Tongue (tissue), 2 donors: ENCODE measurements around the gene SLC22A13. TPM values are rescaled to one million over a fixed set of nuclear protein-coding genes. Genes with fewer than 3 reads are reported as not detected.
A peak's percentile ranks its signal among the peaks of the same experiment; 100 is the strongest.
"Not testable (repeated sequence)": the region's sequence is repeated elsewhere in the genome, so short reads cannot be mapped to it uniquely, and the experiment has no call there.

Source experiments
- DNase-seq: peaks from one replicate; pipeline ENCODE4 v3.0.0-alpha.2; 2015
- total RNA-seq: library from RNA; depleted of rRNA; stranded (reverse); fragments of >200 nt; gene quantifications from one replicate; pipeline ENCODE4 v1.2.3, GENCODE V29; 2014

SLC22A13 gene
- total RNA-seq, 1 donor from 2014 or later, result 0.51 TPM

GRCh38 chr3:38264779-38265178, 833 bp upstream of the SLC22A13 start:
- no peak for DNase-seq

GRCh38 chr3:38266810-38267209, 1.2 kb downstream of the SLC22A13 start:
- DNase-seq, result no peak

GRCh38 chr3:38267662-38268061, 2.0 kb downstream of the SLC22A13 start:
- DNase-seq, result no peak

- DNase-seq, result no peak
Measured at GRCh38 chr3:38268087-38268486, 2.5 kb downstream of the SLC22A13 start.

GRCh38 chr3:38268522-38268921, 2.9 kb downstream of the SLC22A13 start:
- no peak for DNase-seq

GRCh38 chr3:38270606-38271005, 5.0 kb downstream of the SLC22A13 start:
- no peak for DNase-seq

- no peak for DNase-seq
Measured at GRCh38 chr3:38271553-38271952, 5.9 kb downstream of the SLC22A13 start.

GRCh38 chr3:38274864-38275649, 9.4 kb downstream of the SLC22A13 start:
- DNase-seq, result no peak

- no peak for DNase-seq
Measured at GRCh38 chr3:38275658-38276057, 10.0 kb downstream of the SLC22A13 start.

GRCh38 chr3:38276081-38276916, 10.7 kb downstream of the SLC22A13 start:
- DNase-seq, result no peak

- no peak for DNase-seq
Measured at GRCh38 chr3:38276917-38277630, 11.5 kb downstream of the SLC22A13 start.

- no peak for DNase-seq
Measured at GRCh38 chr3:38278841-38279240, 13.2 kb downstream of the SLC22A13 start.

GRCh38 chr3:38281895-38282686, 16.5 kb downstream of the SLC22A13 start, which contains the start of gene SLC22A14:
TSS of gene SLC22A14 (plus strand) at chr3:38282294. CDS start at chr3:38306027, 23,733 bp downstream.
- no peak for DNase-seq

GRCh38 chr3:38283810-38284755, 18.5 kb downstream of the SLC22A13 start:
- peak; percentile 48 for DNase-seq

GRCh38 chr3:38284756-38285150, 19.1 kb downstream of the SLC22A13 start:
- DNase-seq, result no peak

GRCh38 chr3:38289286-38290217, 23.9 kb downstream of the SLC22A13 start:
- DNase-seq, result not testable (repeated sequence)

GRCh38 chr3:38297053-38297452, 31.4 kb downstream of the SLC22A13 start:
- not testable (repeated sequence) for DNase-seq

- no peak for DNase-seq
Measured at GRCh38 chr3:38297537-38297936, 31.9 kb downstream of the SLC22A13 start.

GRCh38 chr3:38297947-38298711, 32.5 kb downstream of the SLC22A13 start:
- no peak for DNase-seq
